ENCODE results near the gene B9D1.

B9D1 gene

GRCh38 chr17:19375732-19376131 lies 13.2 kb upstream of the B9D1 start:
- Histone ChIP-seq H4K20me1 (ENCODE audit: low read depth, low read length) (no peaks in the 10 kb centered on the region; the same call in 1 of the 2 replicates), H3K36me3 (ENCODE audit: low read length) (no peaks in the 10 kb centered on the region), H3K4me3 (ENCODE audit: insufficient read depth, low read length, poor library complexity, severe bottlenecking) (no peak overlapping the region), H3K9me3 (ENCODE audit: insufficient read depth, low read length) (no peaks in the 10 kb centered on the region), H3K79me2 (ENCODE audit: insufficient read depth, low read length) (peaks cover 5% of the 10 kb centered on the region; the same call in 1 of the 2 replicates), H3K4me2 (ENCODE audit: low read depth, low read length, poor library complexity, severe bottlenecking) (no peak overlapping the region), H2AFZ (ENCODE audit: low read depth, low read length, severe bottlenecking) (no peak overlapping the region), H3F3A (ENCODE audit: insufficient read depth) (no peaks in the 10 kb centered on the region; the same call in 1 of the 2 replicates), H3K27ac (ENCODE audit: low read depth, low read length) (no peak overlapping the region), H3K9ac (ENCODE audit: low read length) (no peak overlapping the region), H3K27me3 (ENCODE audit: low read length) (no peaks in the 10 kb centered on the region), H3K9me2 (replicated peaks; ENCODE audit: insufficient read depth, low read length) (no peaks in the 10 kb centered on the region)
- TF ChIP-seq EZH2phosphoT487 (conservative IDR thresholded peaks at IDR 0.05; ENCODE audit: low read length): no peak
- TF ChIP-seq CTCF (IDR thresholded peaks at IDR 0.05; ENCODE audit: insufficient read depth, low read length, poor library complexity, severe bottlenecking): no peak

- H3K27me3 ChIP-seq (ENCODE audit: low read length): no peaks in the 10 kb centered on the region
- no peaks in the 10 kb centered on the region for H3K9me2 ChIP-seq (replicated peaks; ENCODE audit: insufficient read depth, low read length)
- no peak for TF ChIP-seq CTCF (IDR thresholded peaks at IDR 0.05; ENCODE audit: insufficient read depth, low read length, poor library complexity, severe bottlenecking)
- TF ChIP-seq EZH2phosphoT487 (conservative IDR thresholded peaks at IDR 0.05; ENCODE audit: low read length): no peak
- no peaks in the 10 kb centered on the region; the same call in 1 of the 2 replicates for H4K20me1 ChIP-seq (ENCODE audit: low read depth, low read length)
- H2AFZ ChIP-seq (ENCODE audit: low read depth, low read length, severe bottlenecking): no peak overlapping the region
- H3K9me3 ChIP-seq (ENCODE audit: insufficient read depth, low read length): no peaks in the 10 kb centered on the region
- no peak overlapping the region for H3K4me3 ChIP-seq (ENCODE audit: insufficient read depth, low read length, poor library complexity, severe bottlenecking)
- no peak overlapping the region for H3K27ac ChIP-seq (ENCODE audit: low read depth, low read length)
- peaks cover 5% of the 10 kb centered on the region; the same call in 1 of the 2 replicates for H3K79me2 ChIP-seq (ENCODE audit: insufficient read depth, low read length)
- H3K4me2 ChIP-seq (ENCODE audit: low read depth, low read length, poor library complexity, severe bottlenecking): no peak overlapping the region
- no peaks in the 10 kb centered on the region; the same call in 1 of the 2 replicates for H3F3A ChIP-seq (ENCODE audit: insufficient read depth)
- no peaks in the 10 kb centered on the region for H3K36me3 ChIP-seq (ENCODE audit: low read length)
- H3K9ac ChIP-seq (ENCODE audit: low read length): no peak overlapping the region
Measured at GRCh38 chr17:19374136-19374535, 11.6 kb upstream of the B9D1 start.

GRCh38 chr17:19372866-19373504 lies 10.5 kb upstream of the B9D1 start:
- H3K27me3 ChIP-seq (ENCODE audit: low read length): no peaks in the 10 kb centered on the region
- H3K9me2 ChIP-seq (replicated peaks; ENCODE audit: insufficient read depth, low read length): no peaks in the 10 kb centered on the region
- no peaks in the 10 kb centered on the region; the same call in 1 of the 2 replicates for H4K20me1 ChIP-seq (ENCODE audit: low read depth, low read length)
- no peak overlapping the region for H3K4me2 ChIP-seq (ENCODE audit: low read depth, low read length, poor library complexity, severe bottlenecking)
- no peaks in the 10 kb centered on the region for H3K79me2 ChIP-seq (ENCODE audit: insufficient read depth, low read length)
- no peak overlapping the region for H2AFZ ChIP-seq (ENCODE audit: low read depth, low read length, severe bottlenecking)
- no peaks in the 10 kb centered on the region for H3K36me3 ChIP-seq (ENCODE audit: low read length)
- TF ChIP-seq CTCF (IDR thresholded peaks at IDR 0.05; ENCODE audit: insufficient read depth, low read length, poor library complexity, severe bottlenecking) (no peak), EZH2phosphoT487 (conservative IDR thresholded peaks at IDR 0.05; ENCODE audit: low read length) (no peak)
- no peak overlapping the region for H3K4me3 ChIP-seq (ENCODE audit: insufficient read depth, low read length, poor library complexity, severe bottlenecking)
- no peaks in the 10 kb centered on the region for H3K9me3 ChIP-seq (ENCODE audit: insufficient read depth, low read length)
- no peak overlapping the region for H3K27ac ChIP-seq (ENCODE audit: low read depth, low read length)
- H3F3A ChIP-seq (ENCODE audit: insufficient read depth): no peaks in the 10 kb centered on the region; the same call in 1 of the 2 replicates
- no peak overlapping the region for H3K9ac ChIP-seq (ENCODE audit: low read length)

Measured in SU-DHL-6 (cell line).